HepG2 (cell line): ENCODE data around the gene SMLR1. TPM values are rescaled to one million over a fixed set of nuclear protein-coding genes. Genes with fewer than 3 reads are reported as not detected.

Experiments
- CEBPG ChIP-seq: IDR thresholded peaks from 2 replicates; pipeline ENCODE4 v1.6.1; 2016
- DPF2 ChIP-seq: sonication (generic); formaldehyde crosslinking; IDR thresholded peaks from 2 replicates; pipeline ENCODE4 v1.4.0; 2020; ENCODE audit warnings: mild to moderate bottlenecking, low read depth, missing genetic modification reagents, borderline replicate concordance
- IRF2 ChIP-seq: IDR thresholded peaks from 2 replicates; pipeline ENCODE4 v1.6.1; 2018; ENCODE audit warnings: missing genetic modification reagents, missing compliant biosample characterization
- MEIS1 ChIP-seq: sonication (generic); formaldehyde crosslinking; IDR thresholded peaks from 2 replicates; pipeline ENCODE4 v1.9.0; 2021; ENCODE audit warnings: mild to moderate bottlenecking, missing genetic modification reagents, moderate library complexity, borderline replicate concordance
- NFKBIZ ChIP-seq: IDR thresholded peaks from 2 replicates; pipeline ENCODE4 v1.6.1; 2018; ENCODE audit warnings: missing genetic modification reagents, missing compliant biosample characterization
- PHF5A ChIP-seq: IDR thresholded peaks from one replicate; pipeline ENCODE4 v1.6.1; 2018; ENCODE audit warnings: low read depth, missing genetic modification reagents; ENCODE audit not compliant: unreplicated experiment
- ZNF282 ChIP-seq: fragments of 450-650 bp; IDR thresholded peaks from 2 replicates; pipeline ENCODE4 v1.6.1; 2018; ENCODE audit not compliant: partially characterized antibody
- ZNF3 ChIP-seq: IDR thresholded peaks from 2 replicates; pipeline ENCODE4 v1.7.0; 2017; ENCODE audit warnings: inconsistent platforms
- ZNF331 ChIP-seq: sonication (generic); formaldehyde crosslinking; IDR thresholded peaks from 2 replicates; pipeline ENCODE4 v1.4.0; 2020; ENCODE audit warnings: missing genetic modification reagents
- polyA plus RNA-seq, 8 experiments: library from polyadenylated mRNA; depleted of rRNA in 3 of 8; stranded (reverse) in 7 of 8; unstranded in 1 of 8; fragments of >200 nt; fragmentation: Illumina TruSeq in 4 of 8; extraction: Trizol in 4 of 8; gene quantifications; 2 replicates each; pipeline versions ENCODE4 v1.2.1 to v1.2.3, GENCODE V29; 2011 to 2016; ENCODE audit warnings: low read depth in 4 of 8, missing spikeins in 1 of 8, mixed read lengths in 1 of 8; ENCODE audit not compliant: insufficient read depth in 1 of 8
- total RNA-seq, 5 experiments: library from RNA; depleted of rRNA; stranded (reverse); fragments of >200 nt; fragmentation: Illumina TruSeq; extraction: Trizol; gene quantifications; 2 replicates each; pipeline ENCODE4 v1.2.3, GENCODE V29; 2016; ENCODE audit warnings: low read depth in 1 of 5
- TF ChIP-seq, protein P1 (sequence below): sonication (generic); formaldehyde crosslinking; IDR thresholded peaks from 2 replicates; pipeline ENCODE4 v1.9.0; 2021; ENCODE audit warnings: mild to moderate bottlenecking, missing genetic modification reagents
- TF ChIP-seq, protein P2 (sequence below): sonication (generic); formaldehyde crosslinking; IDR thresholded peaks from 2 replicates; pipeline ENCODE4 v1.4.0; 2020; ENCODE audit warnings: missing genetic modification reagents, mild to moderate bottlenecking, borderline replicate concordance
- TF ChIP-seq, protein P3 (sequence below): sonication (generic); formaldehyde crosslinking; conservative IDR thresholded peaks from 2 replicates; pipeline ENCODE4 v1.8.0; 2022; ENCODE audit warnings: missing genetic modification reagents
- TF ChIP-seq, protein P4 (sequence below): sonication (generic); formaldehyde crosslinking; IDR thresholded peaks from 2 replicates; pipeline ENCODE4 v1.4.0; 2020; ENCODE audit warnings: missing genetic modification reagents, borderline replicate concordance

Gene SMLR1
- total and polyA plus RNA-seq, 2 of the 13 experiments (the other 11 are each of a cell fraction or from before 2014, with no cell fraction given): 41.8 to 104 TPM

DNA sequence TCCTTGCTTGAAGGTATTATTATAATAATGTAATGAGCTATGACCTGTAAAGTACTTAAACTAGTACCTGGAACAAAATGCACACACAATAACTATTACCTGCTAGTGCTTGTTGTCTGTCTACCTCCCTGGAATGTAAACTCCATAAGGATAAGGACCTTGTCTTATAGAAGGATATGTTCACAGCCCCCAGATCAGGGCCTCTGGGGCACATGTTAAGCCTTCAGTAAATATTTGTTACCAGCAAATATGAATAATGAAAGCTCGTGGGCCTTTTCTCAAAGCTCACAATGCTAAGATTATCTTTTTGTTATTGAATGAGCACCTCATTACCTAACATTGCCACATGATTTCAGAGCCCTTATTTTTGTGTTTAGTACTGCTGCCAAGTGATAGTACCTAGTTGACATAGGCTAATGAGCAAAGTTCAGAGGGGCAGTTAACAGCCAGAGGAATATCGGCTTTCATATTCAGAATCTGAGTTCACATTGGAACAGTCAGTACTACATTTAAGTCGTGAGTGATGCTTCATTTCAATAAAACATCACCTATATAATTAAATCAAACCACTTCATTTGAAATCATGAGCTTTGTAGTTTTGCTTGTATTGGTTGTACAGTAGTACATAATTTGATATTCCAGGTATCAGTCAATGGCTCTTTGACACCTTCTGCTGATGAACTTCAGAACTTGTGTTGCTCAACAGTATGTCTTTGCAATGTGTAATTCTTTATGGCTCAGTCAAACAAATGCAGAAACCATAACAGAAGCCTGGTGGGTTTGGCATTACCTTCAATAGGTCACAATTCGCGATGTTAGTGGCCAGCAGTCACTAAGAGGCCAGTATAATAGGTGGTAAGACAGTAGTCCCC is 11.8 kb upstream of the SMLR1 start (continued):
- TF ChIP-seq IRF2 (peak; percentile 84), MEIS1 (CRISPR knock-in tag) (no peak; the same call in none of the 2 replicates), CEBPG (CRISPR knock-in tag) (peak; percentile 91), ZNF282 (no peak), DPF2 (CRISPR knock-in tag) (peak; percentile 82), ZNF331 (peak; percentile 73; the same call in 1 of the 2 replicates), PHF5A (CRISPR knock-in tag) (peak; percentile 29), ZNF3 (CRISPR knock-in tag) (peak; percentile 76; the same call in 1 of the 2 replicates), NFKBIZ (CRISPR knock-in tag) (no peak; the same call in 1 of the 2 replicates)
- TF ChIP-seq, protein P1, sequence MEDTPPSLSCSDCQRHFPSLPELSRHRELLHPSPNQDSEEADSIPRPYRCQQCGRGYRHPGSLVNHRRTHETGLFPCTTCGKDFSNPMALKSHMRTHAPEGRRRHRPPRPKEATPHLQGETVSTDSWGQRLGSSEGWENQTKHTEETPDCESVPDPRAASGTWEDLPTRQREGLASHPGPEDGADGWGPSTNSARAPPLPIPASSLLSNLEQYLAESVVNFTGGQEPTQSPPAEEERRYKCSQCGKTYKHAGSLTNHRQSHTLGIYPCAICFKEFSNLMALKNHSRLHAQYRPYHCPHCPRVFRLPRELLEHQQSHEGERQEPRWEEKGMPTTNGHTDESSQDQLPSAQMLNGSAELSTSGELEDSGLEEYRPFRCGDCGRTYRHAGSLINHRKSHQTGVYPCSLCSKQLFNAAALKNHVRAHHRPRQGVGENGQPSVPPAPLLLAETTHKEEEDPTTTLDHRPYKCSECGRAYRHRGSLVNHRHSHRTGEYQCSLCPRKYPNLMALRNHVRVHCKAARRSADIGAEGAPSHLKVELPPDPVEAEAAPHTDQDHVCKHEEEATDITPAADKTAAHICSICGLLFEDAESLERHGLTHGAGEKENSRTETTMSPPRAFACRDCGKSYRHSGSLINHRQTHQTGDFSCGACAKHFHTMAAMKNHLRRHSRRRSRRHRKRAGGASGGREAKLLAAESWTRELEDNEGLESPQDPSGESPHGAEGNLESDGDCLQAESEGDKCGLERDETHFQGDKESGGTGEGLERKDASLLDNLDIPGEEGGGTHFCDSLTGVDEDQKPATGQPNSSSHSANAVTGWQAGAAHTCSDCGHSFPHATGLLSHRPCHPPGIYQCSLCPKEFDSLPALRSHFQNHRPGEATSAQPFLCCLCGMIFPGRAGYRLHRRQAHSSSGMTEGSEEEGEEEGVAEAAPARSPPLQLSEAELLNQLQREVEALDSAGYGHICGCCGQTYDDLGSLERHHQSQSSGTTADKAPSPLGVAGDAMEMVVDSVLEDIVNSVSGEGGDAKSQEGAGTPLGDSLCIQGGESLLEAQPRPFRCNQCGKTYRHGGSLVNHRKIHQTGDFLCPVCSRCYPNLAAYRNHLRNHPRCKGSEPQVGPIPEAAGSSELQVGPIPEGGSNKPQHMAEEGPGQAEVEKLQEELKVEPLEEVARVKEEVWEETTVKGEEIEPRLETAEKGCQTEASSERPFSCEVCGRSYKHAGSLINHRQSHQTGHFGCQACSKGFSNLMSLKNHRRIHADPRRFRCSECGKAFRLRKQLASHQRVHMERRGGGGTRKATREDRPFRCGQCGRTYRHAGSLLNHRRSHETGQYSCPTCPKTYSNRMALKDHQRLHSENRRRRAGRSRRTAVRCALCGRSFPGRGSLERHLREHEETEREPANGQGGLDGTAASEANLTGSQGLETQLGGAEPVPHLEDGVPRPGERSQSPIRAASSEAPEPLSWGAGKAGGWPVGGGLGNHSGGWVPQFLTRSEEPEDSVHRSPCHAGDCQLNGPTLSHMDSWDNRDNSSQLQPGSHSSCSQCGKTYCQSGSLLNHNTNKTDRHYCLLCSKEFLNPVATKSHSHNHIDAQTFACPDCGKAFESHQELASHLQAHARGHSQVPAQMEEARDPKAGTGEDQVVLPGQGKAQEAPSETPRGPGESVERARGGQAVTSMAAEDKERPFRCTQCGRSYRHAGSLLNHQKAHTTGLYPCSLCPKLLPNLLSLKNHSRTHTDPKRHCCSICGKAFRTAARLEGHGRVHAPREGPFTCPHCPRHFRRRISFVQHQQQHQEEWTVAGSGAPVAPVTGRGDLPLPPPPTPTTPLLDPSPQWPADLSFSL (CRISPR knock-in tag): peak; percentile 63
- TF ChIP-seq, protein P2, sequence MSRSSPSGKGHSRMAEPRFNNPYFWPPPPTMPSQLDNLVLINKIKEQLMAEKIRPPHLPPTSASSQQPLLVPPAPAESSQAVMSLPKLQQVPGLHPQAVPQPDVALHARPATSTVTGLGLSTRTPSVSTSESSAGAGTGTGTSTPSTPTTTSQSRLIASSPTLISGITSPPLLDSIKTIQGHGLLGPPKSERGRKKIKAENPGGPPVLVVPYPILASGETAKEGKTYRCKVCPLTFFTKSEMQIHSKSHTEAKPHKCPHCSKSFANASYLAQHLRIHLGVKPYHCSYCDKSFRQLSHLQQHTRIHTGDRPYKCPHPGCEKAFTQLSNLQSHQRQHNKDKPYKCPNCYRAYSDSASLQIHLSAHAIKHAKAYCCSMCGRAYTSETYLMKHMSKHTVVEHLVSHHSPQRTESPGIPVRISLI: peak; percentile 56; the same call in 1 of the 2 replicates
- TF ChIP-seq, protein P3, sequence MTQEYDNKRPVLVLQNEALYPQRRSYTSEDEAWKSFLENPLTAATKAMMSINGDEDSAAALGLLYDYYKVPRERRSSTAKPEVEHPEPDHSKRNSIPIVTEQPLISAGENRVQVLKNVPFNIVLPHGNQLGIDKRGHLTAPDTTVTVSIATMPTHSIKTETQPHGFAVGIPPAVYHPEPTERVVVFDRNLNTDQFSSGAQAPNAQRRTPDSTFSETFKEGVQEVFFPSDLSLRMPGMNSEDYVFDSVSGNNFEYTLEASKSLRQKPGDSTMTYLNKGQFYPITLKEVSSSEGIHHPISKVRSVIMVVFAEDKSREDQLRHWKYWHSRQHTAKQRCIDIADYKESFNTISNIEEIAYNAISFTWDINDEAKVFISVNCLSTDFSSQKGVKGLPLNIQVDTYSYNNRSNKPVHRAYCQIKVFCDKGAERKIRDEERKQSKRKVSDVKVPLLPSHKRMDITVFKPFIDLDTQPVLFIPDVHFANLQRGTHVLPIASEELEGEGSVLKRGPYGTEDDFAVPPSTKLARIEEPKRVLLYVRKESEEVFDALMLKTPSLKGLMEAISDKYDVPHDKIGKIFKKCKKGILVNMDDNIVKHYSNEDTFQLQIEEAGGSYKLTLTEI (CRISPR knock-in tag): no peak
- TF ChIP-seq, protein P4, sequence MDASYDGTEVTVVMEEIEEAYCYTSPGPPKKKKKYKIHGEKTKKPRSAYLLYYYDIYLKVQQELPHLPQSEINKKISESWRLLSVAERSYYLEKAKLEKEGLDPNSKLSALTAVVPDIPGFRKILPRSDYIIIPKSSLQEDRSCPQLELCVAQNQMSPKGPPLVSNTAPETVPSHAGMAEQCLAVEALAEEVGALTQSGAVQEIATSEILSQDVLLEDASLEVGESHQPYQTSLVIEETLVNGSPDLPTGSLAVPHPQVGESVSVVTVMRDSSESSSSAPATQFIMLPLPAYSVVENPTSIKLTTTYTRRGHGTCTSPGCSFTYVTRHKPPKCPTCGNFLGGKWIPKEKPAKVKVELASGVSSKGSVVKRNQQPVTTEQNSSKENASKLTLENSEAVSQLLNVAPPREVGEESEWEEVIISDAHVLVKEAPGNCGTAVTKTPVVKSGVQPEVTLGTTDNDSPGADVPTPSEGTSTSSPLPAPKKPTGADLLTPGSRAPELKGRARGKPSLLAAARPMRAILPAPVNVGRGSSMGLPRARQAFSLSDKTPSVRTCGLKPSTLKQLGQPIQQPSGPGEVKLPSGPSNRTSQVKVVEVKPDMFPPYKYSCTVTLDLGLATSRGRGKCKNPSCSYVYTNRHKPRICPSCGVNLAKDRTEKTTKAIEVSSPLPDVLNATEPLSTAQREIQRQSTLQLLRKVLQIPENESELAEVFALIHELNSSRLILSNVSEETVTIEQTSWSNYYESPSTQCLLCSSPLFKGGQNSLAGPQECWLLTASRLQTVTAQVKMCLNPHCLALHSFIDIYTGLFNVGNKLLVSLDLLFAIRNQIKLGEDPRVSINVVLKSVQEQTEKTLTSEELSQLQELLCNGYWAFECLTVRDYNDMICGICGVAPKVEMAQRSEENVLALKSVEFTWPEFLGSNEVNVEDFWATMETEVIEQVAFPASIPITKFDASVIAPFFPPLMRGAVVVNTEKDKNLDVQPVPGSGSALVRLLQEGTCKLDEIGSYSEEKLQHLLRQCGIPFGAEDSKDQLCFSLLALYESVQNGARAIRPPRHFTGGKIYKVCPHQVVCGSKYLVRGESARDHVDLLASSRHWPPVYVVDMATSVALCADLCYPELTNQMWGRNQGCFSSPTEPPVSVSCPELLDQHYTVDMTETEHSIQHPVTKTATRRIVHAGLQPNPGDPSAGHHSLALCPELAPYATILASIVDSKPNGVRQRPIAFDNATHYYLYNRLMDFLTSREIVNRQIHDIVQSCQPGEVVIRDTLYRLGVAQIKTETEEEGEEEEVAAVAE (CRISPR knock-in tag): 0 out of 2 replicates have a peak, but pooled peaks have one; percentile 45
